ENCODE results near the gene MARCHF6.
"Not testable (repeated sequence)": the region's sequence is repeated elsewhere in the genome, so short reads cannot be mapped to it uniquely, and the experiment has no call there.

The MARCHF6 gene

DNA sequence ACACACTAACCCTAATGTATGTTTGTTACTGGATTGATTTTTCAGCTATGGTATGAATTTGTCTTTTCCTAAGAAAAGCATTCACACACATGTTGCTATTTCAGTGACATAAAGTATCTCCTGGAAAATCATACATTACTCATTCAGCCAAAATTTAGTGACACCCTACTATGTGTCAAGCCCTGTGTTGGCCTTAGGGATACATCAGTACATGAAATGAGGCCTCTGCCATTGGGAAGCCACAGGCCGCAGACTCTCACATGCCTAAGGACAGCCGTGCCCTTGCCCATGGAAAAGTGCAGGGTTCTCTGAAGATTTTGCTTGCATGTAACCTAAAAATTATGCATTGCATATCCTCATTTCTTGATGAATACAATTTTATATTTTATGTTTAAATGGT lies 5.2 kb upstream of the MARCHF6 start:
- no peak for DNase-seq (ENCODE audit: low read depth in 2 of 2, low spot score in 1 of 2)

DNA sequence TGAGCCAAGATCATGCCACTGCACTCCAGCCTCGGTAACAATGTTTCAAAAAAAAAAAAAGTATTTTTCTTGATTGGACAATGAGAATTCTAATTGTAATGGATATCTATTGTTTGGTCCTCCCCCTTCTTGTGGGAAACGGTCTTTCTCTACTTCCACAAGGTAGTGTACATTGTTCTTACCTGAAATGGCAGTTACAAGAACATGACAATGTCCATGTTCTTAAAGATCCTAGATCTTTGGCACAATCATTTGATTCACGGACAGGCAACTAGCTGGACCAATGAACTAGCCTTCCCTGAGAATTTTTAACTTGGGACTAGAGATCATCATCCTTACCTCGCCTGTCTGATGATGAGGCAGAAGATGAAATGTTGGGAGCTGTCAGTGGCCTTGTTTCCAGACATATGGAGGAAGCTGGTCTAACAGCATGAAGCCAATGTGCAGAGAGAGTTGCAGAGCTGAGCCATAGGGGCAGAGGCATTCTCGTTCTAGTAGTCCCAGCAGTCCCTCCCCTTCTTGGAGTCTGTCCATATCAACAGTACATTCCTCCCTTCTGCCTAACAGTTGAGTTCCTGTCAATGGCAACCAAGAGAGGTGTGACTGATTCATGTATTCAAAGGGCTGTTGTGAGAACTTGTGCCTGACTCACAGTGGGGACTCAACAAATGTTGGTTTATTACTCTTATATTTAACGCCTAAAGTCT lies 2.1 kb upstream of the MARCHF6 start:
- no peak for DNase-seq (ENCODE audit: low read depth in 2 of 2, low spot score in 1 of 2)

DNA sequence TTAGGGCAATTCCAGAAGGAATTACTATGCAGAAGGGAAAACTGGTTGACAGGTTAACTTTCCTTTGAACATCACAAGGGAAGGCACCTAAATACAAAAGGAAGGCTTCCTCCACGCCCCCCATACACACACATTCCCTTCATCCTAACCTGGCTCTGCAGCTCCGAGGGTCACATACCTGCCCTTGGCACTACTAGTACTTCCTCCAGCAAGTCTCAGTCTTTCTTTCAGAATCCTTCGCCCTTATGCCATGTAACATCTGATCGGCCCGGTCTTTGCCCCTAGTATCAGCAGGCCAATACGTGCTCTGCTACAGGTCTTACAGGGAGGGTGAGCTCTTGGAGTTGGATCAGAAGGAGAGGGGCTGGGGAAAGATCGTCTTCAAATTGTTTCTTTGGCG lies 1.6 kb upstream of the MARCHF6 start:
- DNase-seq (ENCODE audit: low read depth in 2 of 2, low spot score in 1 of 2) = no peak

DNA sequence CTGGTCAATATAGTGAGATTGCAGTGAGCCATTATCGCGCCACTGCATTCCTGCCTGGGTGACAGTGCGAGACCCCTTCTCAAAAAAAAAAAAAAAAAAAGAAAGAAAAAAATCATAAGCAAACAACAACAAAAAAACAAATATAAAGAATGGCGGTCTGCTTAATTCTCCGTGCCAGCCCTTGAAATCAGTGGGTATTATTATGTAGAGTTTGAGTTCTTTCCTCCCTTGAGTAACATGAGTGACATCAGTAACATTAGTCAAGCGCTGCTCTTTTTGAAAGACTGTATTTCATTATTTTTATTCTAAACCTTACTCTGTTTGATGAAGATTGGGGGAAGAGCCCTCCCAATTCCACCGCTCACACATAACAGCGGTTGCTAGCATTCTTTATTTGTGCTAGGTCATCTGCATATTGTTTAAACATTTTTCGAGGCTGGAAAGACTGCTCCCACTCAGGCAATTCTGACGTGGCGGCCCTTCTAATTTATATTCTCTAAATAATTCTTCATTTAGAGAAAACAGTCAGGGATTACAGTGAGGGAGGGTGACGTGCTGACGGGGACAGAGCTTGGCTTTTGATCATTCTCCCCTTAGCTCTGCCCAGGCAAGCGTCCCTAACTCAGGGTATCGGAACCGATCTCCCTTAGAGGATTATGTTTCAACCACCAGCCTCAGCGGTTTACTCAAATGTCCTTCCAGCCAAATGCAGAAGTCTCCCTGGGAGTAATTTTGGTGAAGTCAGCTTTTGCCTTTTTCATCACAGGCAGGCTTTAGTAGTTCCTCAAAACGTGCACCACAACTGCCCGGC lies 860 bp upstream of the MARCHF6 start:
- no peak for DNase-seq (ENCODE audit: low read depth in 2 of 2, low spot score in 1 of 2)

DNA sequence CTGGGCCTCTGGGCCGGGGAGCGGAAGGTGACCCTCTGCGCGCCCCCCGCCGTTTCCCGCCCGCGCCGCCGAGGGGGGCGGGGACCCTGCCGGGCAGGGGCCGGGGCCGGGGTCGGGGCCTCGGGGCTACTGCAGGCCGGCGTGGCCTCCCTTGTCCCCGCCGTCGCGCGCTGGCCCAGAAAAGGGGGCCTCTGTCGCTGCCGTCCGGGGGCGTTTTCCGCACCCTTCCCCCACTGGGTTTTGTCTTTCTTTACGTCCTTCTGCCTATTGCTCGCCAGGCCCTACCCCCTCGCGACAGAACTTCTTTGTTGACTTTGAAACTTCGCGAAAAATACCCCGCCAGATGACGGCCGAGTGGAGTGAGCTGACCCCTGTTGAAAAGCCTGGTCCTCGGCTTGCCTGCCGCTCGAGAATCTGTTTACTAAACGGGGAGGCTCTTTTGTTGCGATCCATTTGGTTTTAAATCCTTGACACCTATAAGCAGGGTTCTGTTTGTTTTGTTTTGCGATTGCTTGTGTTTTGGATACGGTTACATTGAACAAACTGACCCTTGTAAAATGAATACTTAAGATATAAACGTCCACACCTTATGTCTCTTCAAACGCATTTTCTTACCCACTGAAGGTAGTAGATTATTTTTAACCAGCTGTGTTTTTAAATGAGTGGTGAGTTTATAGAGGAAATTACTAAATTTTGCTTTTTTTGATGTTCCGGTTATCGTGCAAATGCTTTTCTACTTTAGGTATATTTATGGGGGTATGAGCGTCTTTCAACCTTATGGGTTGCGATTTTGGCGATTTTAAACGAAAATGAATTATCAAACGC lies 765 bp downstream of the MARCHF6 start:
- peak in 1 of 2 donors; percentile 18 for DNase-seq (ENCODE audit: low read depth in 2 of 2, low spot score in 1 of 2)

DNA sequence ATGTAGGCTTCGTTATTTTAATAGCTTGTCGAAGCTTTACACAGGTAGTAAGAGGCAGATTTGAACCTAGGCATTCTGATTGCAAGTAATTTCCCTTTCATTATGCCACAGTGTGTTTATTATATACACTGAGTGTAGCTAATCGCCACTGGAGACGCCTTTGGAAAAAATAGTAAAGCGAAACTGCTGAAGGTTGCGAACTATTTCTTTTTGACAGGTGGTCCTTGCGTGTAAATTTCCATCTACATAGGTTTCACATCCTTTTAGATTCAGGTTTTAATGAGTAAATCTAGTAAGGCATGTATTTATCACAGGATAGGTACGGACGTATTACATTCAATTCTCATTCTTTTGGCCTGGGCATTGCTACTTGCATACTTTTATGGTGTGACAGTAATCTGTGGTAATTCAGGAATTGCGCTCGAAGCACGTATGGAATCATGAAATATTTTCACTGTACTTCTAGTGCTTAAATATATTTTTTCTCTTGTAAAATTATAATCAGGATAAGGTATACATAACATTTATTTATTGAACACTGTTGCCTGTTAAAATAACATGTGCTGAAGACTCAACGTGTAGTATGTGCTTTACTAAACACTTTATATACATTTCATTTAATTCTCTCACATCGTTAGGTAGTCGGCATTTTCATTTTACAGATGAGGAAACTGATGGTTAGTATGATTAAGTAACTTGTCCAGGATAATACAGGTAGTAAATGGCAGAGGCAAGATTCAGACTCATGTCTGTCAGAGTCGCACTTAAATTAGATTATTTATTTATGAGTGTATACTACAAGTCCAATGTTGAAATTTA lies 1.8 kb downstream of the MARCHF6 start:
- no peak for DNase-seq (ENCODE audit: low read depth in 2 of 2, low spot score in 1 of 2)

DNA sequence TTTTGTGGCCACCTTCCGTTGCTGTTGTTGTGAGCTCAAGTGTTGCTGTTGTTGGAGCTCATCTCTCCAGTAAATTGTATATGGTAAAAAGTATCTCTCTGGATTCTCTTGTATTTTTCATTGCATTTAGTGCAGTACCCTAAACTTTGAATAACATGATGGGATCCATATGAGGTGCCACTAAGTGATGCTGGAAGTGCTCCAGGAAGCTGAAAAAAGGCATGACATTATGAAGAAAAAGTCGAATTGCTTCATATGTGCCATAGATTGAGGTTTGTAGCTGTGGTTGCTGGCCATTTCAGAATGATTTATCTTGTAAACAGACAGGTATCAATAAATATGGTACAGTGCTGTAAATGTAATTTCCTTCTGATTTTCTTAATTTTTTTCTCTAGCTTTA lies 5.5 kb downstream of the MARCHF6 start:
- no peak for DNase-seq (ENCODE audit: low read depth in 2 of 2, low spot score in 1 of 2)

DNA sequence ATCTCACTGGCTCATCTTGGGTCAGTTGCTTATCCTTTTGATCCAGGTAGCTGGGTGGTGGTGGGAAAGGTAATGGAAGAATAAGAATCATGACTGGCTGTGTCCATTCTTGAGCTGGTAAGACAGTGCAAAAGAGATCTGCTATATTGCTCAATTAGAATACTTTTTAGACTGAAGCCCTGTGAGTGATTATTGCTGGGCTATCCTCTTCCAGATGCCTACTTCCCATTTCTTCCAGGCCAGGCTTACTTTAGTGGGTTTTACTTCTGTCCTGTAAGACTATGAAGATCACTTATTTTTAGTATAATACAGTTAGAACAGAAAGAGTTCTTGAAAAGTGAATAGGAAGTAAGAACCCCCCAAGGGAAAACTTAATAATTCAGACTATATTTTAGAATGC lies 7.2 kb downstream of the MARCHF6 start:
- no peak for DNase-seq (ENCODE audit: low read depth in 2 of 2, low spot score in 1 of 2)

DNA sequence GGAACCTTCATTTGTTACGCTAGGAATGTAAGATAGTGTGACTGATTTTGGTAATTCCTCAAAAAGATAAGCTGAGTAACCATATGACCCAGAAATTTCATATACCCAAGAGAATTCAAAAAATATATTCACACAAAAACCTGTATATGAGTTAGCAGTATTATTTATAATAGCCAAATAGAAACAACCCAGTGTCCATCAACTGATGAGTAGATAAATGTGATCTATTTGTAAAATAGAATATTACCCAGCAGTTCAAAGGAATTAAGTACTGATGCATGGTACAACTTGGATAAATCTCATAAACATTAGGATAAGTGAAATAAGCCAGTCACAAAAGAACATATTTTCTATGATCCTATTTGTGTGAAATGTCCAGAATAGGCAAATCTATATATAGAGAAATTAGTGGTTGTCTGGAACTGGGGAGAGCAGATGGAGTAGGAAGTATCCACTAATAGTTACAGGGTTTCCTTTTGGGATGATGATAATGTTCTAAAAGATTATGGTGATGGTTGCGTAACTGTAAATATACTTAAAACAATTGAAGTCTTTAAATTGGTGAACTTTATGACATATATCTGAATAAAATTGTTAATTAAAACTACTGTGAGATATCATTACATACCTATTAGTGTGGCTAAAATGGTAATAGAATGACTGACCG lies 10.2 kb downstream of the MARCHF6 start:
- DNase-seq (ENCODE audit: low read depth in 2 of 2, low spot score in 1 of 2) = no peak

DNA sequence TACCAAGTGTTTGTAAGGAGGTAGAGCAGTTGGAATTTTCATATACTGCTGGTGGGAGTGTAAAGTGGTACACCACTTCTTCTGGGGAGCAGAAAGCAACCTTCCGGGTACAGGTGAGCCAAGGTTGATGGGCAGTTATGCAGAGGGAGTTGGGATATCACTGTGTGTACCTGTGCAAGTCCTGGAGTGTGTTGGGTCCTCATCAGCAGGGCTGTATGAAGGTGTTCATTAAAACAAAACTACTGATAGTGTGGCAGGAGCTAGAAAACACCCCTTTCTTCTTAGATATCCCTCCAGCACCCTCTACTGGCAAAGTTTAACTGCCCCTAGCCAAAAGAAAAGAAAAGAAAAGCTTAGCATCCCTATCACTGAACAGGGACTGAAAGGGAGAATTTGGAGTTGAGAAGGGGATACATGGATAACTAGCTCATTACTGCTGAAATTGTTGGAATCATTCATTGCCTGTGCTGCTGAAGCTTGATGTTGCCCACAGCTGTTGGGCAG lies 10.7 kb downstream of the MARCHF6 start:
- DNase-seq (ENCODE audit: low read depth in 2 of 2, low spot score in 1 of 2) = no peak

DNA sequence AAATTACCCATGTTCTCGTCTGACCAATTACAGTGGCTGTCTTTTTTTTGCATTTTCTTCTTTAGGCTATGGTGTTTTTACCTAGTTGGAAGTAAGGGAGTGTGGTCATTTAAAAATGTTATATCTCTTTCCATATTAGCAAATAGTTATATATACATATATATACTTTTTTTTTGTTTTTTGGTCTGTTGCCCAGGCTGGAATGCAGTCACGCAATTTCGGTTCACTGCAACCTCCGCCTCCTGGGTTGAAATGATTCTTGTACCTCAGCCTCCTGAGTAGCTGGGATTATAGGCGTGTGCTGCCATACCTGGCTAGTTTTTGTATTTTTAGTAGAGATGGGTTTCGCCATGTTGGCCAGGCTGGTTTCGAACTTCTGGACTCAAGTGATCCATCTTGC lies 12.3 kb downstream of the MARCHF6 start:
- no peak for DNase-seq (ENCODE audit: low read depth in 2 of 2, low spot score in 1 of 2)

DNA sequence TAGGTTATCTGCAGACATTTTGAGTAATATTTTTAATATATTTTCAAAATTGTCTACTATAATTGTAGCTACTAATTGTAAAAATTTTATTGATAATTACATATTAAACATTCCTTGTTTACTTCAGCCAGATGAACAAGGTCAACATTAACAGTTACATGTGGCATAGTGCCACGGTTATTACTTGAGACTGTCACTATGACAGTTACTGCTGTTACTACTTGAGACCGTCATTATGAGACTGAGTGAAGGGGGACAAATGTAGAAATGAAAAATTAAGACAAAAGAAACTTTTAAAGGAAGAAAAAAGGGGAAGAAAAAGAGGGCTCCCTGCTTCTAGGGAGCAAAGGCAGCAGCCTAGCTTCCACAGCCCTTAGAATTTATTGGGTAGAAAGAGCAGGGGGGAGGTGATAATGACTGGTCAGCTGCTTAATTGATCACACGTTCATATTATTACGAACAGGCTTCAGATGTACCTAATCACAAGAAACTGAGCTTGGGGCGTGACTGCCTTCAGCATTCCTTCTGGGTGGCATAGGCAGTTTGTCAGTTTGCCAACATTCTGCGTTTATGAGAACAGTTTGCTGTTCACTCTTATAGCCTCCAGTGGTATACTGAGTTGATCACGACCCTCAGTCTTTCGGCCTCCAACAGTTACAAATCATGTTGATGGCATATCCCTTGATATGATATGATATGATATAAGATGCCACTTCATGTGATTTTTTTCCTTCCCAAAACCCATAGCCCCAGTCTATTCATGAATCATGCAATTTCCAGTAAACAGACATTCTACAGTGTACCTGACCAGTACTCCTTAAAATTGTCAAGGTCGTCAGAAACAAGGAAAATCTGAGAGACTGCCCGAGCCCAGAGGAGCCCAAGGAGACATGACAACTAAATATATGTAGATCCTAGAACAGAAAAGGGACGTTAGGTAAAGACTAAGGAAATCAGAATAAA lies 13.1 kb downstream of the MARCHF6 start:
- DNase-seq (ENCODE audit: low read depth in 2 of 2, low spot score in 1 of 2) = no peak

DNA sequence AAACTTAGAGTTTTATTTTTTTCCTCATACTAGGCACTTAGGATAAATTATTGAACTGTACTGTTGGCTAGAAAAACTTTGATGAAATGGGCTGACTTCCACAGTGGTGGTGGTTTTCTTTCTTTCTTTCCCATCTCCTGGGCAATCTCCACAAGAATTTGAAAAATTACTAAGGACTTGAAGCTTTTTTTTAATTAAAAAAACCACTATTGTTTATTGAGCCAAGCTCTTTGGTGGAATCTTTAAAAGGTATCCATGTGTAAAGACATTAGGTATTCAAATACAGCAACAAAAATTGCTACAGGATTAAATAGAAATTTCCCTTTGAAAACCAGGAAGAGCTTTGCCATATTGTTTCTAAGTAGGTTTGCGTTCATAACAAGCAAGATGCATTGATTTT lies 14.1 kb downstream of the MARCHF6 start:
- DNase-seq (ENCODE audit: low read depth in 2 of 2, low spot score in 1 of 2) = no peak

DNA sequence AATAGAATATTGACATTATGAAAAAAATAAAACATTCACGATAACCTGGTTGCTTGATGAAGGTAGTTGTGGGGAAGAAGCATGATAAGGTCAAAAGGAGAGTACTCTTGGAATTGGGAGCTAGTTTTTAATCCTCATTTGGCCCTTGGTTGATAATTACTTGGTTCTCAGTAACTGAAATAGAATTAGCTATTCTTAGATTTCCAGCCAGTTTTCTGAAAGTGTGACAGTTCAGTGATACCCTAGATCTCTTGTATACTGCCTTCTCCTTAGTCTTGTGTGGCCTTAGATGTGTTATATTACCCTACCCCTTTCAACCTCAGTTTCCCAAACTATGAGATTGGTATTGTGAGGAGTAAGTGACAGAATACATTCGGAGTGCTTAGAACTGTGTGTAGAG lies 17.4 kb downstream of the MARCHF6 start:
- DNase-seq (ENCODE audit: low read depth in 2 of 2, low spot score in 1 of 2) = no peak

DNA sequence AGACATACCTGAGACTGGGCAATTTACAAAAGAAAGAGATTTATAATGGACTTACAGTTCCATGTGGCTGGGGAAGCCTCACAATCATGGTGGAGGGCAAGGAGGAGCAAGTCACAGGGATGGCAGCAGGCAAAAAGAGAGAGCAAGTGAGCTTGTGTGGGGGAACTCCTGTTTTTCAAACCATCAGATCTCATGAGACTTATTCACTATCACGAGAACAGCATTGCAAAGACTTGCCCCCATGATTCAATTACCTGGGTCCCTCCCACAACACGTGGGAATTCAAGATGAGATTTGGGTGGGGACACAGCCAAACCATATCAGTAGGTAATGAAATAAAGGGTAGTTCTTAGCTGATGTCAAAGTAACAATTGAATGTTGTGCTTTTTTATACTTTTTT lies 17.9 kb downstream of the MARCHF6 start:
- not testable (repeated sequence) for DNase-seq (ENCODE audit: low read depth in 2 of 2, low spot score in 1 of 2)

DNA sequence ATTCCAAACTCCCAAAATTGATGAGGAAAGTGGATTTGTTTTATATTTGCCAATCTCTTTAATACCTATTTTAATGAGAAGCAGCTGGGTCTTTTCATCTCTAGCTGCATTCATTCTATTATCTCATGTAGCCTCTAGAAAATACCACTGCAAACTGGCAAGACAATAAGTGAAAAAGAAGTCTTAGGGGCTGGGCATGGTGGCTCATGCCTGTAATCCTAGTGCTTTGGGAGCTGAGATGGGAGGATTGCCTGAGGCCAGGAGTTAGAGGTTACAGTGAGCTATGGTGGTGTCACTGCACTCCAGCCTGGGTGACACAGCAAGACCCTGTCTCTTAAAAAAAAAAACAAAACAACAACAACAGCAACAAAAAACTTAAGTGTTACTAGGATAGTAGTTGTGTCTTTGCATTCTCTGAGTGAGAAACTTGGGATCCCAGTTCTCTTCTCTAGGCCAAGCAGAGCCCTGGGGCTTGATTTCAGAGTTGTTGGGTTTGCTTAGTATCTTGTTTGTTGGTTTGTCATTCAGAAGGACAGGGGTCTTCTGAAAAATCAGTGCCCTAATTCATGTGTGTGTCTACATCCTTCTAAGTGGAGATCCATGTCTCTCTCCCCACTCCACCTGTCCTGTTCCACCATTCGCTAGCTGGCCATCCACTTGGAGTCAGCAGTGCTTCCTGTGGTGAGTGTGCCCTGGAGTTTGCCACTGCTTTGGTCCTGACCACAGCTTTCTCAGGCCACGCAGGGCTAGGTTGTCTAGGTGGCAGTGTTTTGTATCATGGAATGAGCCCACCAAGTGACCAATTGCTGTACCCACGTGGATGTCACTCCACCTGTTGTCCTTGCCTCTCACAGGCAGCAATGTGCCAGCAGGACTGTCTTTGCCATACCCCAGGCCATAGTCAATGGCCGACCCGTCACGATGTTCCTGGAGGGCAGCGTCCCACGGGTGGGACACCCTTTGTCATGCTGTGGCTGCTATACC lies 19.5 kb downstream of the MARCHF6 start:
- no peak for DNase-seq (ENCODE audit: low read depth in 2 of 2, low spot score in 1 of 2)

DNA sequence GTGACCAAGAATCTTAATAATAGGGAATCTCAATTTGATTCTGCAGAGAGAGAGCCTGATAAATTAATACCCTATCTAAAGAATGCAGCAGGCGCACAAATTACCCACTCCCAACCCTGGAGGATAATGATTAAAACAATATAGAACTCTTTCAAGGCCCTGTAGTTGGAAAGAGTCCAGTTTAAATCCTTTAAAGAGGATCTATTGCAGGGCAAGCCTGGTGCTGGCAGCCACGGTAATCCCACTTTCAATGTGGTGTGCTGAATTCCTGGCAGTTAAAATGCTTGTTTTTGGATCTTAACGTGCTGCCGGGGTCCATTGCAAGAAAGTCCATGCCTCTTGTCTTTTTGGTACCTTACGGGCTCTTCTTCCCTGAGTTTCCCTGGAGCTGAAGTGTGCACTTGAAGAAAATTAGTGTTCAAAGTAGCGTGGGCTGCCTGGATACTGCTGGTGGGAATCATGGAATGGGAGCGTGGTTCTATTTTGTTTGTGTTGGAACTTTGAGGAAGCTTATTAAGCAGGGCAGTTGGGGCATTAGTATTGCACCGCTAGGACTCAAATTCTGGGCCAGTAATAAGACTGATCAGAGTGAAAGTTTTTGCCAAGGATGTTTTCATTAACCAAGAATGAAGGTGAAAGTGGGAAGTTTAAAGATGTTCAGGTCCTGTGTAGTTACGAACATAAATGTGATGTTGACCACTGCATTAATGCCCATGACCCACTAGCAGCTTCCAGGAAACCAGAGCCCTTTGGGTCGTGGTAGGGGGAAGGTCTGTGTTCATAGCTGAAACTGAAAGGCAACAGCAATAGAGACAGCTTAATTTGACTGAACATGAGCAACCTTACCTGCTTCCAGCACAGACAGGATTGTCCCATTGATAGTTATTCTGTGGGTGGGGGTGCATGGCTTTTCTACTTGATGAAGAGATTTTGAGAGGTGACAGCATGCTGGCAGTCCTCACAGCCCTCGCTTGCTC lies 20.8 kb downstream of the MARCHF6 start:
- no peak for DNase-seq (ENCODE audit: low read depth in 2 of 2, low spot score in 1 of 2)
